ENCODE data around the gene TMCC1.

DNA sequence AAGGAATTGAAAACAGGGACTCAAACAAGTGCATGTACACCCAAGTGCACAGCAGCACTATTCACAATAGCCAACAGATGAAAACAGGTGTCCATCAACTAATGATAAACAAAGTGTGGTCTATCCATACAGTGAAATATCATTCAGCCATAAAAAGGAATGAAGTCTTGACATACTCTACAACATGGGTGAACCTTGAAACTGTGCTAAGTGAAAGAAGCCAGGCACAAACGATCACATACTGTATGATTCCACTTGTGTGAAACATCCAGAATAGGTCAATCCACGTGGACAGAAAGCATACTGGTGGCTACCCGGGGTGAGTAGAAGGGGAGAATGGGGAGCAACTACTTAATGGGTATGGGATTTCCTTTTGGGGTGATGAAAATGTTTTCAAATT, 257.4 kb downstream of the TMCC1 start:
- TF ChIP-seq, protein P1, sequence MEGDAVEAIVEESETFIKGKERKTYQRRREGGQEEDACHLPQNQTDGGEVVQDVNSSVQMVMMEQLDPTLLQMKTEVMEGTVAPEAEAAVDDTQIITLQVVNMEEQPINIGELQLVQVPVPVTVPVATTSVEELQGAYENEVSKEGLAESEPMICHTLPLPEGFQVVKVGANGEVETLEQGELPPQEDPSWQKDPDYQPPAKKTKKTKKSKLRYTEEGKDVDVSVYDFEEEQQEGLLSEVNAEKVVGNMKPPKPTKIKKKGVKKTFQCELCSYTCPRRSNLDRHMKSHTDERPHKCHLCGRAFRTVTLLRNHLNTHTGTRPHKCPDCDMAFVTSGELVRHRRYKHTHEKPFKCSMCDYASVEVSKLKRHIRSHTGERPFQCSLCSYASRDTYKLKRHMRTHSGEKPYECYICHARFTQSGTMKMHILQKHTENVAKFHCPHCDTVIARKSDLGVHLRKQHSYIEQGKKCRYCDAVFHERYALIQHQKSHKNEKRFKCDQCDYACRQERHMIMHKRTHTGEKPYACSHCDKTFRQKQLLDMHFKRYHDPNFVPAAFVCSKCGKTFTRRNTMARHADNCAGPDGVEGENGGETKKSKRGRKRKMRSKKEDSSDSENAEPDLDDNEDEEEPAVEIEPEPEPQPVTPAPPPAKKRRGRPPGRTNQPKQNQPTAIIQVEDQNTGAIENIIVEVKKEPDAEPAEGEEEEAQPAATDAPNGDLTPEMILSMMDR (IDR thresholded peaks at IDR 0.05), result no peak
- no peak for TF ChIP-seq POLR2AphosphoS5 (IDR thresholded peaks at IDR 0.05)
